Measurements from ENCODE around the gene CFAP20DC.

CFAP20DC gene

DNA sequence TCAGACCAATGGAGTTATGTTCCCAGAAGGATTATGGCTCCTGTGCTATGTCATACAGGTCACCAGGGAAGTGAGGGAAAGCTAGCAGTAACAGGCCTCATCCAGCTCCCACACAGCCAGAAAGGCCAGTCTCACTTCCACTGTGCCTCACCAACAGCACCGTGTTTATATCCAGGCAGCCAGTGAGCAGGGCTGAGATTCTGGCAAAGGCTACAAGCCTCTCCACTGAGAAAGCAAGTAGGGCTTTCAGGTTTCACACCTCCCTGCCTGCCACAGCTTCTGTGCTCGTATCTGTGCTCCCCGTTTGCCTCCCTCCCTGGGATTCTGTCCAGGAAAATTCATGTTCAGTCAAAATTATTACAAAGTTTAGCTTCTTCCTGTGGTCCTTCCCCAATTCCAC is 14.9 kb upstream of the CFAP20DC start (continued):
- TF ChIP-seq ZNF280D (tag by site-specific recombination; IDR thresholded peaks at IDR 0.05): no peak
- TF ChIP-seq ZNF148 (tag by site-specific recombination; IDR thresholded peaks at IDR 0.05; ENCODE audit: borderline replicate concordance): no peak
- TF ChIP-seq ZIC2 (tag by site-specific recombination; IDR thresholded peaks at IDR 0.05): no peak
- no peak for TF ChIP-seq ZNF501 (tag by site-specific recombination; IDR thresholded peaks at IDR 0.05)
- TF ChIP-seq ZBTB17 (tag by site-specific recombination; IDR thresholded peaks at IDR 0.05): no peak
- no peak for TF ChIP-seq ZBTB8A (tag by site-specific recombination; IDR thresholded peaks at IDR 0.05)
- TF ChIP-seq ZNF169 (tag by site-specific recombination; IDR thresholded peaks at IDR 0.05): no peak
- TF ChIP-seq MEIS1 (CRISPR knock-in tag; IDR thresholded peaks at IDR 0.05; ENCODE audit: borderline replicate concordance): no peak
- TF ChIP-seq ZNF248 (tag by site-specific recombination; IDR thresholded peaks at IDR 0.05): no peak
- TF ChIP-seq ZNF350 (tag by site-specific recombination; IDR thresholded peaks at IDR 0.05): no peak

DNA sequence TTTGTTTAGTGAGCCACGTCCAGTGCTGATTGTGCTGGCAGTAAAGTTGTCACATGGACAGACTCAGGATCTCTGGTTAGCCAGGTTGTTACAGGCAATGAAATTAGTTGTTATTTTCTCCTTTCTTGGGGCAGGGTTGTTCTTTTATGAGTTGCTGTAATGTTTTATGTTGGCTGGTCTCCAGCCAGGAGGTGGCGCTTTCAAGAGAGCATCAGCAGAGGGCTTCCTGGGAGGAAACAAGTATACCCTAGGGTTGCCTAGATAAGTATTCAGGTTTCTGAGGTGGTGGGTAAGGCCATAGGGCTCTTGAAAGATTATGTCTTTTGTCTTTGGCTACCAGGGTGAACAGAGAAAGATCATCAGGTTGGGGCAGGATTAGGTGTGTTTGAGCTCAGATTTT is 14.5 kb upstream of the CFAP20DC start:
- Histone ChIP-seq H3K4me1 (ENCODE audit: control insufficient read depth, insufficient read depth, low read length) (no peaks in the 10 kb centered on the region), H3K36me3 (ENCODE audit: control insufficient read depth in 2 of 2, insufficient read depth in 1 of 2, low read length in 2 of 2) (no peaks in the 10 kb centered on the region), H3K4me3 (ENCODE audit: low read depth, low read length) (no peak overlapping the region), H3K9me3 (ENCODE audit: control insufficient read depth, insufficient read depth, low read depth, low read length) (no peaks in the 10 kb centered on the region), H3K27ac (ENCODE audit: extremely low read depth, low read depth, low read length) (no peak overlapping the region)
- TF ChIP-seq ZNF169 (tag by site-specific recombination; IDR thresholded peaks at IDR 0.05) (no peak), ZNF707 (tag by site-specific recombination; IDR thresholded peaks at IDR 0.05) (no peak), IKZF3 (tag by site-specific recombination; IDR thresholded peaks at IDR 0.05) (no peak), ZBTB11 (tag by site-specific recombination; conservative IDR thresholded peaks at IDR 0.05; ENCODE audit: low read depth) (no peak), HOXC10 (CRISPR knock-in tag; IDR thresholded peaks at IDR 0.05) (no peak)
- TF ChIP-seq, protein P1, sequence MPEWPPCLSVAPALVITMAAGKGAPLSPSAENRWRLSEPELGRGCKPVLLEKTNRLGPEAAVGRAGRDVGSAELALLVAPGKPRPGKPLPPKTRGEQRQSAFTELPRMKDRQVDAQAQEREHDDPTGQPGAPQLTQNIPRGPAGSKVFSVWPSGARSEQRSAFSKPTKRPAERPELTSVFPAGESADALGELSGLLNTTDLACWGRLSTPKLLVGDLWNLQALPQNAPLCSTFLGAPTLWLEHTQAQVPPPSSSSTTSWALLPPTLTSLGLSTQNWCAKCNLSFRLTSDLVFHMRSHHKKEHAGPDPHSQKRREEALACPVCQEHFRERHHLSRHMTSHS (tag by site-specific recombination; IDR thresholded peaks at IDR 0.05): no peak
- POLR2A ChIA-PET: no interaction called here
- CTCF ChIA-PET: no interaction called here

Data from HEK293 (cell line).